Vagina (tissue), 2 donors: ENCODE measurements around the gene FAM83B. TPM values are rescaled to one million over a fixed set of nuclear protein-coding genes. Genes with fewer than 3 reads are reported as not detected.

Source experiments
- DNase-seq, 2 donors: peaks; one replicate each; pipeline ENCODE4 v3.0.0-alpha.2; 2017; ENCODE audit errors: extremely low spot score in 2 of 2
- H3K27ac ChIP-seq: fragments of 200-600 bp; sonication (generic); one replicate; pipeline ENCODE4 v1.5.1; 2019
- H3K27me3 ChIP-seq: fragments of 200-600 bp; sonication (generic); one replicate; pipeline ENCODE4 v1.5.1; 2019
- H3K36me3 ChIP-seq, 2 donors: fragments of 200-600 bp; sonication (generic); one replicate each; pipeline ENCODE4 v1.5.1; 2017 to 2019
- H3K4me1 ChIP-seq: fragments of 200-600 bp; sonication (generic); one replicate; pipeline ENCODE4 v1.5.1; 2019
- H3K4me3 ChIP-seq, 2 donors: fragments of 200-600 bp; sonication (generic); 1 replicate in 1 of 2; 2 replicates in 1 of 2; pipeline ENCODE4 v1.5.1; 2016 to 2019
- H3K9me3 ChIP-seq: fragments of 200-600 bp; sonication (generic); one replicate; pipeline ENCODE4 v1.5.1; 2019
- CTCF ChIP-seq, 3 experiments: fragments of 450-650 bp in 2 of 3; fragments of 200-600 bp in 1 of 3; sonication (generic) in 1 of 3; IDR thresholded peaks; one replicate each; pipeline ENCODE4 v1.5.1; 2017 to 2019; ENCODE audit warnings: antibody characterized with exemption in 3 of 3, mild to moderate bottlenecking in 2 of 3, moderate library complexity in 2 of 3
- POLR2A ChIP-seq, 2 donors: fragments of 450-650 bp; IDR thresholded peaks; one replicate each; pipeline ENCODE4 v1.6.1; 2017; ENCODE audit warnings: antibody characterized with exemption in 2 of 2, mild to moderate bottlenecking in 2 of 2, moderate library complexity in 2 of 2
- POLR2AphosphoS5 ChIP-seq, 2 donors: sonication (generic); formaldehyde crosslinking; IDR thresholded peaks; one replicate each; pipeline ENCODE4 v1.9.0; 2017; ENCODE audit warnings: antibody characterized with exemption in 2 of 2, mild to moderate bottlenecking in 2 of 2, low read depth in 1 of 2; ENCODE audit not compliant: insufficient read depth in 1 of 2
- intact Hi-C: fragments of 100-400 bp; cut with DNase I; formaldehyde crosslinking; loops from one replicate; pipeline ENCODE4 v1.15.1; 2023
- total RNA-seq: library from RNA; depleted of rRNA; stranded (reverse); fragments of >200 nt; gene quantifications from one replicate; pipeline ENCODE4 v1.2.3, GENCODE V29; 2016

FAM83B gene
- total RNA-seq, 1 donor from 2014 or later = 35.8 TPM

- no peaks in the 10 kb centered on the region for H3K36me3 ChIP-seq
- no peak for TF ChIP-seq CTCF (IDR thresholded peaks at IDR 0.05)
- TF ChIP-seq POLR2A (IDR thresholded peaks at IDR 0.05) = no peak
- no peak for TF ChIP-seq POLR2AphosphoS5 (IDR thresholded peaks at IDR 0.05; ENCODE audit: insufficient read depth in 1 of 2, low read depth in 1 of 2)
- H3K4me1 ChIP-seq = no peaks in the 10 kb centered on the region
- intact Hi-C loops = no loop called here
- no peak for DNase-seq
- H3K4me3 ChIP-seq = no peak overlapping the region
- no peaks in the 10 kb centered on the region for H3K9me3 ChIP-seq
- H3K27me3 ChIP-seq = no peaks in the 10 kb centered on the region
- H3K27ac ChIP-seq = no peak overlapping the region
Observed at GRCh38 chr6:54990001-54990400, 143.4 kb downstream of the FAM83B start.
